SK-N-SH (cell line): ENCODE measurements around the gene ASCL3. TPM values are rescaled to one million over a fixed set of nuclear protein-coding genes. Genes with fewer than 3 reads are reported as not detected.

Source experiments
- CTCF ChIA-PET: fragments of 300-600, 350-600 bp; formaldehyde crosslinking; extraction: SDS; loops from one replicate; lab custom pipeline; 2021; lab: Yijun Ruan, JAX
- POLR2A ChIA-PET: fragments of 350-600 bp; sonication (Branson Sonifier 250); formaldehyde crosslinking; extraction: SDS; loops from one replicate; lab custom pipeline; 2020; ENCODE audit warnings: antibody characterized with exemption, inconsistent platforms; lab: Yijun Ruan, JAX
- DNase-seq: peaks from one replicate; pipeline ENCODE4 v3.0.0; 2012
- H2AFZ ChIP-seq: fragments of 200-600 bp; sonication (generic); 2 replicates; pipeline ENCODE4 v1.8.1; 2016; ENCODE audit warnings: antibody characterized with exemption, mild to moderate bottlenecking, low read depth
- H3F3A ChIP-seq: fragments of 200-600 bp; sonication (generic); replicated peaks from 2 replicates; pipeline ENCODE3; 2016; ENCODE audit warnings: antibody characterized with exemption, mild to moderate bottlenecking; ENCODE audit not compliant: insufficient read depth
- H3K27ac ChIP-seq, 2 experiments: fragments of 200-500 bp in 1 of 2; fragments of 200-600 bp in 1 of 2; sonication (Bioruptor generic) in 1 of 2; sonication (generic), shearing (Covaris generic) in 1 of 2; 2 replicates each; pipeline versions ENCODE4 v1.5.1 to v1.6.1; 2014 to 2016; ENCODE audit warnings: low read depth in 2 of 2, inconsistent platforms in 1 of 2, low read length in 1 of 2, mild to moderate bottlenecking in 1 of 2, mixed read lengths in 1 of 2
- H3K27me3 ChIP-seq: fragments of 200-600 bp; sonication (generic), shearing (Covaris generic); 2 replicates; pipeline ENCODE4 v1.6.1; 2016; ENCODE audit warnings: mixed run types; ENCODE audit not compliant: insufficient read depth
- H3K36me3 ChIP-seq, 2 experiments: fragments of 200-500 bp in 1 of 2; fragments of 200-600 bp in 1 of 2; sonication (Bioruptor generic) in 1 of 2; sonication (generic) in 1 of 2; replicated peaks in 1 of 2; 2 replicates each; pipeline versions ENCODE3 to v1.5.1; 2014 to 2016; ENCODE audit warnings: low read length in 1 of 2, mild to moderate bottlenecking in 1 of 2; ENCODE audit not compliant: insufficient read depth in 2 of 2, control insufficient read depth in 1 of 2
- H3K4me1 ChIP-seq, 2 experiments: fragments of 200-500 bp in 1 of 2; fragments of 200-600 bp in 1 of 2; sonication (Bioruptor generic) in 1 of 2; sonication (generic), shearing (Covaris generic) in 1 of 2; 2 replicates each; pipeline versions ENCODE4 v1.5.1 to v1.6.1; 2014 to 2016; ENCODE audit warnings: low read depth in 1 of 2, low read length in 1 of 2, mixed run types in 1 of 2; ENCODE audit not compliant: insufficient read depth in 2 of 2, control insufficient read depth in 1 of 2
- H3K4me2 ChIP-seq: fragments of 200-600 bp; sonication (generic), shearing (Covaris generic); 2 replicates; pipeline ENCODE4 v1.6.1; 2017; ENCODE audit warnings: mixed run types
- H3K4me3 ChIP-seq, 2 experiments: fragments of 200-500 bp in 1 of 2; fragments of 200-600 bp in 1 of 2; sonication (Bioruptor generic) in 1 of 2; sonication (generic), shearing (Covaris generic) in 1 of 2; 2 replicates each; pipeline versions ENCODE4 v1.5.1 to v1.8.1; 2014 to 2016; ENCODE audit warnings: low read depth in 2 of 2, inconsistent platforms in 1 of 2, low read length in 1 of 2, mild to moderate bottlenecking in 1 of 2, mixed read lengths in 1 of 2, moderate library complexity in 1 of 2
- H3K79me2 ChIP-seq: fragments of 200-600 bp; sonication (generic); 2 replicates; pipeline ENCODE4 v1.8.1; 2017; ENCODE audit warnings: mild to moderate bottlenecking; ENCODE audit not compliant: insufficient read depth
- H3K9ac ChIP-seq: fragments of 200-600 bp; sonication (generic); 2 replicates; pipeline ENCODE4 v1.6.1; 2017; ENCODE audit warnings: mixed run types
- H3K9me2 ChIP-seq: fragments of 200-600 bp; sonication (generic); 2 replicates; pipeline ENCODE4 v1.6.1; 2017; ENCODE audit warnings: mixed run types
- H3K9me3 ChIP-seq: fragments of 200-600 bp; sonication (generic); 2 replicates; pipeline ENCODE4 v1.6.1; 2017; ENCODE audit warnings: mixed run types, mild to moderate bottlenecking, moderate library complexity
- H4K20me1 ChIP-seq: fragments of 200-600 bp; sonication (generic); 2 replicates; pipeline ENCODE4 v1.6.1; 2017; ENCODE audit warnings: mild to moderate bottlenecking, mixed run types; ENCODE audit not compliant: insufficient read depth
- CTCF ChIP-seq: fragments of 200-600 bp; sonication (generic); IDR thresholded peaks from 2 replicates; pipeline ENCODE4 v1.6.1; 2017; ENCODE audit warnings: antibody characterized with exemption, mild to moderate bottlenecking, moderate library complexity
- ELF1 ChIP-seq: IDR thresholded peaks from 2 replicates; pipeline ENCODE4 v1.4.0; 2012
- FOSL2 ChIP-seq: IDR thresholded peaks from 2 replicates; pipeline ENCODE4 v1.4.0; 2012; ENCODE audit warnings: low read depth, mild to moderate bottlenecking, moderate library complexity, borderline replicate concordance
- FOXJ3 ChIP-seq: sonication (generic); formaldehyde crosslinking; IDR thresholded peaks from 2 replicates; pipeline ENCODE4 v1.5.1; 2020; ENCODE audit warnings: mild to moderate bottlenecking, missing genetic modification reagents
- GATA2 ChIP-seq: sonication (generic); formaldehyde crosslinking; IDR thresholded peaks from 2 replicates; pipeline ENCODE4 v1.5.0; 2020; ENCODE audit warnings: mild to moderate bottlenecking, missing genetic modification reagents
- IRF3 ChIP-seq: fragments of 150-350 bp; IDR thresholded peaks from 2 replicates; pipeline ENCODE4 v1.6.1; 2016; ENCODE audit warnings: mild to moderate bottlenecking, low read depth, low read length
- MAX ChIP-seq: IDR thresholded peaks from 2 replicates; pipeline ENCODE4 v1.4.0; 2012; ENCODE audit warnings: low read depth
- MXI1 ChIP-seq: IDR thresholded peaks from 2 replicates; pipeline ENCODE4 v1.6.1; 2012; ENCODE audit warnings: mild to moderate bottlenecking, low read depth, low read length, improper control_type of control experiment
- POLR2AphosphoS5 ChIP-seq: IDR thresholded peaks from 2 replicates; pipeline ENCODE4 v1.6.1; 2012; ENCODE audit warnings: low read depth, low read length
- RAD21 ChIP-seq: IDR thresholded peaks from 2 replicates; pipeline ENCODE4 v1.6.1; 2012; ENCODE audit warnings: mild to moderate bottlenecking, low read length
- RFX5 ChIP-seq: IDR thresholded peaks from 2 replicates; pipeline ENCODE4 v1.6.1; 2012; ENCODE audit warnings: mild to moderate bottlenecking, improper control_type of control experiment, low read length
- SIN3A ChIP-seq: IDR thresholded peaks from 2 replicates; pipeline ENCODE4 v1.6.1; 2012; ENCODE audit warnings: low read depth, mild to moderate bottlenecking, low read length, moderate library complexity, borderline replicate concordance
- SMC3 ChIP-seq: IDR thresholded peaks from 2 replicates; pipeline ENCODE4 v1.6.1; 2012; ENCODE audit warnings: low read depth, low read length, improper control_type of control experiment
- TEAD4 ChIP-seq: IDR thresholded peaks from 2 replicates; pipeline ENCODE4 v1.4.0; 2012; ENCODE audit warnings: mild to moderate bottlenecking, borderline replicate concordance; ENCODE audit not compliant: insufficient read depth
- USF1 ChIP-seq: IDR thresholded peaks from 2 replicates; pipeline ENCODE4 v1.4.0; 2012; ENCODE audit warnings: low read depth, borderline replicate concordance
- YY1 ChIP-seq: IDR thresholded peaks from 2 replicates; pipeline ENCODE4 v1.4.0; 2012; ENCODE audit warnings: low read depth, mild to moderate bottlenecking
- WGBS: methylation state at CpG from one replicate; pipeline ENCODE4 v1.1.6; 2017; ENCODE audit warnings: low lambda C conversion rate; 5-methylcytosine and 5-hydroxymethylcytosine counted together
- polyA plus RNA-seq, 3 experiments: library from polyadenylated mRNA; depleted of rRNA; stranded (reverse); fragments of >200 nt; gene quantifications; 2 replicates each; pipeline ENCODE4 v1.2.3, GENCODE V29; 2012

The ASCL3 gene
- polyA plus RNA-seq, 1 of the 3 experiments (the other 2 are of a cell fraction): not detected

GRCh38 chr11:8959546-8960166 lies 16.8 kb upstream of the ASCL3 start:
- DNase-seq: peak; percentile 67
- peaks cover 5% of the 10 kb centered on the region for H3F3A ChIP-seq
- TF ChIP-seq SMC3: peak; percentile 61
- no peak for TF ChIP-seq ELF1
- TF ChIP-seq TEAD4: no peak
- peak; percentile 74 for TF ChIP-seq CTCF
- no peak for TF ChIP-seq FOXJ3 (CRISPR knock-in tag)
- TF ChIP-seq FOSL2: no peak
- no peak for TF ChIP-seq POLR2AphosphoS5
- no peak for TF ChIP-seq GATA2 (CRISPR knock-in tag)
- no peak for TF ChIP-seq YY1
- TF ChIP-seq USF1: no peak
- TF ChIP-seq RAD21: peak; percentile 81
- TF ChIP-seq MAX: no peak
- TF ChIP-seq, all 33 proteins: peak for 3
- Histone ChIP-seq H3K4me2 (peak overlapping the region; percentile 67), H3K36me3 (peaks cover 8 to 20% of the 10 kb centered on the region in 2 experiments), H3K79me2 (peaks cover 71% of the 10 kb centered on the region), H3K4me1 (peaks cover 9 to 12% of the 10 kb centered on the region in 2 experiments; a peak in 3 of 4 replicates), H3K4me3 (peak overlapping the region in 1 of 2 experiments; percentile 14; a peak in 2 of 4 replicates), H2AFZ (no peak overlapping the region), H3K9ac (no peak overlapping the region), H3K27ac (peak overlapping the region in 1 of 2 experiments; percentile 40; a peak in 1 of 4 replicates), H4K20me1 (no peaks in the 10 kb centered on the region), H3K9me2 (no peaks in the 10 kb centered on the region), H3K27me3 (no peaks in the 10 kb centered on the region), H3K9me3 (no peaks in the 10 kb centered on the region)
- WGBS: 39% methylated on average over 2 of the region's 2 CpGs
- POLR2A ChIA-PET: interaction anchor here (1.0 to 1.4 kb wide), 3 partner anchors 251 to 278 kb away, joined by 3 to 6 read pairs (median 3); partner anchors contain the start of genes RPL27A and TRIM66
- CTCF ChIA-PET: interaction anchor here (0.7 to 2.1 kb wide), 32 partner anchors 10 to 953 kb away, joined by 3 to 23 read pairs (median 4); partner anchors contain the start of genes ASCL3 and C11orf16

- H3K9me3 ChIP-seq: no peaks in the 10 kb centered on the region
- H3K4me1 ChIP-seq: peaks cover 0 to 10% of the 10 kb centered on the region in 2 experiments; a peak in 1 of 4 replicates
- 87% methylated on average over 4 of the region's 4 CpGs for WGBS
- H2AFZ ChIP-seq: no peak overlapping the region
- H4K20me1 ChIP-seq: no peaks in the 10 kb centered on the region
- CTCF ChIA-PET: interaction anchor here (1.6 kb wide), 1 partner anchor 43 kb away, joined by 5 read pairs; no protein-coding TSS in a partner anchor
- H3K4me3 ChIP-seq: no peak overlapping the region
- TF ChIP-seq GATA2 (CRISPR knock-in tag): no peak
- no peak for TF ChIP-seq MXI1
- no peak for TF ChIP-seq RFX5
- no peak for TF ChIP-seq YY1
- no peak for TF ChIP-seq IRF3
- no peak for TF ChIP-seq FOXJ3 (CRISPR knock-in tag)
- no peak for TF ChIP-seq FOSL2
- TF ChIP-seq SIN3A: no peak
- TF ChIP-seq, all 33 proteins: peak for 0
- POLR2A ChIA-PET: no interaction called here
- Histone ChIP-seq H3F3A (peaks cover 5% of the 10 kb centered on the region), H3K9me2 (no peaks in the 10 kb centered on the region), H3K79me2 (peaks cover 48% of the 10 kb centered on the region), H3K4me2 (no peak overlapping the region), H3K36me3 (peaks cover 22 to 28% of the 10 kb centered on the region in 2 experiments), H3K9ac (no peak overlapping the region), H3K27ac (no peak overlapping the region), H3K27me3 (no peaks in the 10 kb centered on the region)
- no peak for DNase-seq
These were observed 14.0 kb upstream of the ASCL3 start for GRCh38 chr11:8956860-8957259.
